GM13976 (cell line): ENCODE measurements around the gene NEUROG3.

Source experiments
- DNase-seq: peaks from one replicate; pipeline ENCODE4 v3.0.0; 2012; ENCODE audit warnings: low spot score
- in situ Hi-C: fragments of 300-500 bp; cut with MboI; formaldehyde crosslinking; loops from one replicate; pipeline ENCODE4 v1.12.0; 2022; ENCODE audit warnings: low sequenced_read_pairs, mixed read lengths, inconsistent platforms; ENCODE audit not compliant: unreplicated experiment
- TF ChIP-seq, protein P1 (sequence below): IDR thresholded peaks from 2 replicates; pipeline ENCODE4 v1.5.1; 2012; ENCODE audit warnings: borderline replicate concordance, mild to moderate bottlenecking; ENCODE audit not compliant: insufficient read depth; ENCODE audit errors: extremely low read depth, missing control alignments, control extremely low read depth

Gene NEUROG3

DNA sequence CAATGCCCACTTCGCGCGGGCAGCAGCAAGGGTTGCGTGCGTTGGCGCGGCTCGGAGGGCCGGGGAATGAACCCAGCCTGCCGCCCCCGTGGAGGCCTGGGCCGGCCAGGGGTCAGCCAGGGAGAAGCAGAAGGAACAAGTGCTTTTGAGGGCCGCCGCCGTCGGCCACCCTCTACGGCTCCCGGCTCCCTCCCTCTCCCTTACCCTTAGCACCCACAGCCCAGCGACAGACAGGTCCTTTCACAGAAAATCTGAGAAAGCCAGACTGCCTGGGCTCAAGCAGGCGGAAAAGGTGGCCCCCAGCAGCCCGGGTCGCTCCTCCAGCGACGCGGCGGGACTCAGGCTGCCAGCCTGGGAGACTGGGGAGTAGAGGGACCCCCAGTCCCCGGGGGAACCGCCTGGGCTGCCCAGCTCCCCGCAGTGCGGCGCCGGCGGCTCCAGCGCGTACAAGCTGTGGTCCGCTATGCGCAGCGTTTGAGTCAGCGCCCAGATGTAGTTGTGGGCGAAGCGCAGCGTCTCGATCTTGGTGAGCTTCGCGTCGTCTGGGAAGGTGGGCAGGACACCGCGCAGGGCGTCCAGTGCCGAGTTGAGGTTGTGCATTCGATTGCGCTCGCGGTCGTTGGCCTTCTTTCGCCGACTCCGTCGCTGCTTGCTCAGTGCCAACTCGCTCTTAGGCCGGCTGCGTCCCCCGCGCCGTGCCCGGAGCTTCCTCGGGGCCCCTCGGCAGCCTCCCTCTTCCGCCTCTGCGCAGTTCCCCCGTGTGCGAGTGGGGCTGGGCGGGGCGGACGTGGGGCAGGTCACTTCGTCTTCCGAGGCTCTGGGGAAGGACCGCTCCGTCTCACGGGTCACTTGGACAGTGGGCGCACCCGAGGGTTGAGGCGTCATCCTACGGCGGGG, 815 bp downstream of the NEUROG3 start:
- in situ Hi-C loops, result no loop called here
- TF ChIP-seq, protein P1, sequence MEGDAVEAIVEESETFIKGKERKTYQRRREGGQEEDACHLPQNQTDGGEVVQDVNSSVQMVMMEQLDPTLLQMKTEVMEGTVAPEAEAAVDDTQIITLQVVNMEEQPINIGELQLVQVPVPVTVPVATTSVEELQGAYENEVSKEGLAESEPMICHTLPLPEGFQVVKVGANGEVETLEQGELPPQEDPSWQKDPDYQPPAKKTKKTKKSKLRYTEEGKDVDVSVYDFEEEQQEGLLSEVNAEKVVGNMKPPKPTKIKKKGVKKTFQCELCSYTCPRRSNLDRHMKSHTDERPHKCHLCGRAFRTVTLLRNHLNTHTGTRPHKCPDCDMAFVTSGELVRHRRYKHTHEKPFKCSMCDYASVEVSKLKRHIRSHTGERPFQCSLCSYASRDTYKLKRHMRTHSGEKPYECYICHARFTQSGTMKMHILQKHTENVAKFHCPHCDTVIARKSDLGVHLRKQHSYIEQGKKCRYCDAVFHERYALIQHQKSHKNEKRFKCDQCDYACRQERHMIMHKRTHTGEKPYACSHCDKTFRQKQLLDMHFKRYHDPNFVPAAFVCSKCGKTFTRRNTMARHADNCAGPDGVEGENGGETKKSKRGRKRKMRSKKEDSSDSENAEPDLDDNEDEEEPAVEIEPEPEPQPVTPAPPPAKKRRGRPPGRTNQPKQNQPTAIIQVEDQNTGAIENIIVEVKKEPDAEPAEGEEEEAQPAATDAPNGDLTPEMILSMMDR, result no peak
- peak; percentile 34 for DNase-seq

DNA sequence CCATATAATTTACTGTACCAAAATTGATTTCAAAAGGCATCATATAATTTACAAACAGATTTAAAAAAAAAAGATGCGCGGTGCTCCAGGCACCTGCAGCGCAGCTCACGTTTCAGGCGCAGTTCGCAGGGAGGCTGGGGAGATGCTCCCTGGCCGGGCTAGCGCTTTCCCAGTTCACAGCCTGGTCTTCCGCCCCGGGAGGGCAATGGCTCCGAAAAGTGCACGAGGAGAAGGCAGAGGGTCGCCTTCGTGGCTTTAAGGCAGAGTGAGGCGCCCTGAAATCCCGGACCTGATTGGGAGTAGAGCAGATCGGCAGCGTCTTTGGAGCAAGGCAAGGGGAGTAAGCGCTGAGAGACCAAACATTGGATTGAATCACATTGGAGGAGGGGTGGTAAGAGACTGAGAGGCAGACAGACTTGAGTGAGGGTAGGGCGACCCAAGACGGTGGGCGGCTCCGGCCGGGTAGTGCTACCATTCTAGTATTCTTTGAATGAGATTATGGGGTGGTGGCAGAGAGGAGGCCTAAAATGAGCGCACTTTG, 1.5 kb downstream of the NEUROG3 start:
- TF ChIP-seq, protein P1, result no peak
- in situ Hi-C loops, result no loop called here
- peak; percentile 28 for DNase-seq

DNA sequence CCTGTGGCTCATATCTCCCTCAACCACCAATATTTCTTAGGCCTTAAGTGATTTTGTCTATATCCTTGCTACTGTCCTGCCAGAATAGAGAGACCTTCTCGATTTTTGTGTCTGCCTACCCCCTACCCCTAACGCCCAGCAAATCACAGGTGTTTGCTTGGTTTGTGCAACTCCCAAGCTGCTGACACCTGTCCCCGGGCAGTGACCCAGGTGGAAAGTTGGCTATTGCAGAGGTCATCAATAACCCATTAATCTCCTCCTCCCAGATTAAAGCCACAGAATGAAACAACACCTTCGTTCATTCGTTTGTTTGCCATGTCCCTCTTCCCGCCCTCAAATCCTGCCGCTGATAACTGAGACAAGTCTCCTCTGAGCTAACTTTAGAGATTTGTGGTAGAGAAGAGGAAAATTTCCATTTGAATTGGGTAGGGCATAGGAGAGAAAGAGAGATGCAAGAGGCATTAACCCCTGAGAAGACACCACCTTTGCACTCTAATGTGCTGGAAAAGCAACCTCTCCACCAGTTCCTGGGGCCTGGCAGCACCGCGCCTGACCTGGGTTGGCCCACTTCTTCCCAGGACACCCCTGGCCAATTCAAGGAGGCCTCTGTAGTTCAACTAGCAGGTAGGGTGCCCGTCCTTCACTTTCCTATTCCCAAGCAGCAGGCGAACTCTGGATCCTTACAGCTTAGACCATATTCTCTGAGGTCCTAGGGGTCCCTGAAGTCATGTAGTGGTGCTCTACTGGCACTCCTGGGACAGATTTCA, 3.0 kb downstream of the NEUROG3 start:
- TF ChIP-seq, protein P1, result no peak
- no peak for DNase-seq
- in situ Hi-C loops, result no loop called here

DNA sequence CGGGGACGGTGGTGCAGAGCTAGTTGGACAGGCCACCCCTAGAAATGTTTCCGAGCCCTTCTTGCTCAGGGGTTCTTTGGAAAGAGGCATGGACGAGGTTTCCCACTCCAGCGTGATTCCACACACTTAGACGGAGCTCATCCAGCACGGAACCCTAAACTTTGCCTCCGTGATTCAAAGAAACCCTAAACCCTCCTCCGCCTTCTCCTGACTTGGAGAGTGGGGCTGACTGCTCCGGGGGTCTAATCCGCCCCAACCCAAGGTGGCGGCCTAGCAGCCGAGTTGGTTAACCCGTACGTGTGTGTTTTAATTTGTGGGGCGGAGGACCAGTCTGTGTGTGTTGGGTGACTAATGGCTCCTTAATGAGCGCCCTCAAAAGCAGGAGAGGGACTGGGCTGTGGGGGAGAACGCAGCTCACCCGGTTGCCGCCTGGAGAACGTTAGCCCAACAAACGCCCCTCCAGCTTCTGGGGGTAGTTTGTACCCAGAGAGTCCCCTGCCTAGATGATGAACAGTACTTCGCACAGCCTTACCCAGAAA, 3.8 kb downstream of the NEUROG3 start:
- no peak for DNase-seq
- in situ Hi-C loops, result no loop called here
- TF ChIP-seq, protein P1, result no peak

DNA sequence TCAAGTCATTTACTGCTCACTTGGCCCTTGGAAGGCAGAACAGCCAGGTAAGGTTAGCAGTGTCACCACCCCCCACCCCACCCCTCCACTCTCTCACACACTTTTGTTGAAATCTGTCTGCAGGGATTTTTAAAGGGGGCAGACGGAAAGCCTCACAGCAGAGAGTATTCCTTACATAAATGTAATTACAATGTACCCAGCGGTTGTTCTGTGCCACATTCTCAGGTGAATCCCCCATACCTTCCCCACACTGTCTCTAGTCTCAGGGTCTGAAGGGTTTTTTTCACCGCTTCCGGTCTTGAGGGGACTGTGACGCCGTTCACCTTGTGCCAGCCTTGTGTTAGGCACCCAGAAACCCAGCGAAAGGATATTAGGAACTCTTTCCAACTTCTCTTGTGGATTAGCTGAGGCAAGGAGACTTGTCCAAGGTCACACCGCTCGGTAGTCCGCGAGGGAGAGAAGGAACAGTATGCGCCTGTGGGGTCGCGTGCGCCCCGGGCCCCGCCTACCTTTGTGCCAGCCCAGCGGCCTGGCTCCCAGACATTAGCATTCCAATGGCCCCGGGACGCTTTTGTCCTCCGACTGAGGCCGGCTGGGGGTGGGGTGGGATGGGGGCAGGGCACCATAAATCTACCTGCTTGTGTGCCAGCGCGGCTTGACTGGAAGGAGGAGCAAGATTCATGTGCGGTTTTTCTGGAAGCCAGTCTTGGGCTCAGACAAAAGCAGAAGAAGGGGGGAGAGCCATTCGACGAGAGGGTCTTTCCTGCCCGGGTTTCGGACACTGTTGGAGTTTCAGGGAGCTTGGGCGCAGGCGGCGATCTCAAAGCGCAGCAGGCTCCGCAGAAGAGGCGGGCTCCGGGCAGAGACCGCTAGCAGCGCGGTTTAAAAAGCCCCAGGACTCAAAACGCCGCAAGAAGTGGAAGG, 4.5 kb downstream of the NEUROG3 start:
- TF ChIP-seq, protein P1, result no peak
- no peak for DNase-seq
- in situ Hi-C loops, result no loop called here
